LHCN-M2 (cell line): ENCODE results near the gene ALLC. TPM values are rescaled to one million over a fixed set of nuclear protein-coding genes. Genes with fewer than 3 reads are reported as not detected.
"Not testable (repeated sequence)": the region's sequence is repeated elsewhere in the genome, so short reads cannot be mapped to it uniquely, and the experiment has no call there.

Experiments
- DNase-seq: peaks from one replicate; pipeline ENCODE4 v3.0.0-alpha.2; 2012; ENCODE audit warnings: low read depth
- polyA plus RNA-seq: library from polyadenylated mRNA; unstranded; fragments of >200 nt; gene quantifications from one replicate; pipeline ENCODE4 v1.2.1, GENCODE V29; 2012; ENCODE audit warnings: missing spikeins
- total RNA-seq: library from RNA; depleted of rRNA; stranded (reverse); fragments of >200 nt; gene quantifications from 2 replicates; pipeline ENCODE4 v1.2.3, GENCODE V29; 2014; rRNA removed

Gene ALLC
- not detected in 2 replicates for total RNA-seq
- polyA plus RNA-seq: not detected

DNA sequence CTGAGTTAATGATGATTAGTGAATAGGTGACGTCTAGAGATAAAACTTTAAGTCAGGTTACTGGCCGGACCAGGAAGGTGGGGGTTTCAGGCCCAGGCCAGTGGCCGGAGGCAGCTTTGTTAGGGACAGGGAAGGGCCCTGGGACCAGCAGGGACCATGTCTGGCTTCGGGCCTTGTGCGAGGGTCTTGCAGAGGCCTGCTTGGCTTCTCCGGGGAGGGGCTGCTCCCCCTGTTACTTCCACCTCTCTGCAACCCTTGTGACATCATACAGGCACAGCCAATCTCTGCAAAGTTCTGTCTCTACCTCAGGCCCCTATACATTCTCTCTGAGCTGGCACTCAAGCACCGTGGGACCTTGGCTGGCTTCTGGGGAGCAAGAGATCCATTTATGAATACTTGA, at the start of gene ALLC:
Gene ALLC (plus strand): TSS at position 320 of the 400 bp plus-strand sequence. CDS start 12,958 bp downstream, outside the sequence.
- no peak for DNase-seq

- no peak for DNase-seq
Observed at GRCh38 chr2:3608373-3609278, 49.4 kb upstream of the ALLC start.

DNA sequence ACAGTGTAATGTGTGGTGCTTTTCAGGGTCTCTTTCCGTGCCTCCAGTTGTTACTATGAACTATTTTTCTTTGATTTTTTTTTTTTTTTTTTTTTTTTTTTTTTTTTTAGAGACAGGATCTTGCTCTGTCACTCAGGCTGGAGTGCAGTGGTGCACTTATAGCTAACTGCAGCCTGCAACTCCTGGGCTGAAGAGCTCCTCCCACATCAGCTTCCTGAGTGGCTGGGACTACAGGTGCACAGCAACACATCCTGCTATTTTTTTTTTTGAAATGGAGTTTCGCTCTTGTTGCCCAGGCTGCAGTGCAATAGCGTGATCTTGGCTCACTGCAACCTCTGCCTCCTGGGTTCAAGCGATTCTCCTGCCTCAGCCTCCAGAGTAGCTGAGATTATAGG, 48.7 kb upstream of the ALLC start:
- not testable (repeated sequence) for DNase-seq

DNA sequence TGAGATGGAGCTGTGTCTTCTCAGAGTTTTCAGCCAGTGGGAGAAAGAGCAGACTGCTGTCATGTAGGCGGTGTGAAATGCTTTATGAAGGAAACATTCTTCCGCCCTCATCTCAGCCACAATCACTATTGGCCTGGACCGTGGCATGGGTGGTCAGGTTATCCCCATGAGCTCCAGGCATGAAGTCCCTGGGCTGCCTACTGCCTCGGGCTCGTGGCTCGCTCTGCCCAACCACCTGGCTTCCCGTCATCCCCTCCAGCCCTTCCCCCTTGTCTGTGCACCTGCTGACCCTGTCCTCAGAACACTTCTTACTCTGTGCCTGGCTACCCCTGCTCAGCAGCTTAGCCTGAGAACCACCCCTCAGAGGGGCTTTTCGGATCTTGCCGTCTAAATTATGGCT, 47.6 kb upstream of the ALLC start:
- no peak for DNase-seq

DNA sequence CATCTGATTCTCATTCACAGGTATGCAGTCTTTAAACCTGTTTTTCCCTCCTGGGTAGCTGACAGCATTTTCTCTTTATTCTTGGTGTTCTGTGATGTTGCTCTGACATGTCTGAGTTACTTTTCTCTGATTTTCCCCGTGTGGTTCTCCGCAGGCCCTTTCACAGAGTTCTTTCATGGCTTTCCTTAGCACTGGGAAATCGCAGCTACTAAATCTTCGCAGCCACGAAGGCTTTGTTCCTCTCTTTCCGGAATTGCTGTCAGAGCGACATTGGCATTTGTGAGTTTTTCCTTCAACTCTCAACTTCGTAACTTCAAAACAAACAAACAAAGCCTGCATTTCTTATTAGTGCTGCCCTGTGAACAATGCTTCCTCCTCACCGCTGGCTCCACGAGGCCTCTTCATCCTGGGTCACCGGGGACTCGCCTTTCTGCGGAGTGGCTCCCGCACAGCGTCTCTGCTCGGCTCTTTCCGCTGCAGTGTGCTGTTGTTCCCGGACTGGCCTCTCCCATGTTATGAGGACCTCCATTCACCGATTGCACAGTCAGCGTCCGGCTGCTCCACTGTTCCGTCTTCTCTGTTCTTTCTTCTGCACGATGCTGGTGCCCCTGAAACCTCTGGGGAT, 47.0 kb upstream of the ALLC start:
- no peak for DNase-seq

GRCh38 chr2:3611589-3611988, 46.4 kb upstream of the ALLC start:
- no peak for DNase-seq

GRCh38 chr2:3612639-3613523, 45.1 kb upstream of the ALLC start:
- no peak for DNase-seq

DNA sequence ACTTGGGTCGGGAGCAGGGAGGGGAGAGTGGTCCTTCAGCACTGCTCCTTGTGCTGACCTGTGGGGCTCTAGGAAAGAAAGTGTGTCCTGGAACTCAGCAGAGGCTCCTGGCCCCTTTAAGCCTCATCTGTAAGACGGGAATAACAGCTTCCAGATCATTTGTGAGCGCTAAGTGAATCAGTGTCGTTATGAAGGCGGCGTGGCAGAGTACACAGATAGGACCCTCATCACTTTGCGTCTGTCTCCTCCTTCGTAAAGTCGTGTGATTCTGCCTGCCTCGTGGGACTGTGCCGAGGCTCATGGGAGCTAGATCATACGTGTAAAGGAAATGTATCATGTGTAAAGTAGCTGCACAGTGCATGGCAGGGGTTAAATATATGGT, 44.5 kb upstream of the ALLC start:
- DNase-seq: no peak

- DNase-seq: not testable (repeated sequence)
Observed at GRCh38 chr2:3614743-3615142, 43.3 kb upstream of the ALLC start.

- DNase-seq: not testable (repeated sequence)
Observed at GRCh38 chr2:3615541-3616200, 42.3 kb upstream of the ALLC start.

DNA sequence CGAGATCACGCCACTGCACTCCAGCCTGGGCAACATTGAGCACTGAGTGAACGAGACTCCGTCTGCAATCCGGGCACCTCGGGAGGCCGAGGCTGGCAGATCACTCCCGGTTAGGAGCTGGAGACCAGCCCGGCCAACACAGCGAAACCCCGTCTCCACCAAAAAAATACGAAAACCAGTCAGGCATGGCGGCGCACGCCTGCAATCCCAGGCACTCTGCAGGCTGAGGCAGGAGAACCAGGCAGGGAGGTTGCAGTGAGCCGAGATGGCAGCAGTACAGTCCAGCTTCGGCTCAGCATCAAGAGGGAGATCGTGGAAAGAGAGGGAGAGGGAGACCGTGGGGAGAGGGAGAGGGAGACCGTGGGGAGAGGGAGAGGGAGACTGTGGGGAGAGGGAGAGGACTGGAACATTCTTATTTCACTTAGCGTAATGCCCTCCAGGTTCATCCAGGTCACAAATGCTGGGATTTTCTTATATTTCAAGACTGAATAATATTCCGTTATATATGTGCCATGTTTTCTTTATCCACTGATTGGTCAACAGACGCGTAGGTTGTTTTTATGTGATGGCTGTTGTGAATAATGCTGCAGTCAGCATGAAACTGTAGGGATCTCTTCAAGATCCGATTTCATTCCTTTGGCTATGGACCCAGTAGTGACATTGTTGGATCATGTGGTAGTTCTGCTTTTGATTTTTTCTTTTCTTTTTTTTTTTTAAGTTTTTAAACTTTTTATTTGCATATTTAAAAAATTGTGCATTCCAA, 41.4 kb upstream of the ALLC start:
- not testable (repeated sequence) for DNase-seq

DNA sequence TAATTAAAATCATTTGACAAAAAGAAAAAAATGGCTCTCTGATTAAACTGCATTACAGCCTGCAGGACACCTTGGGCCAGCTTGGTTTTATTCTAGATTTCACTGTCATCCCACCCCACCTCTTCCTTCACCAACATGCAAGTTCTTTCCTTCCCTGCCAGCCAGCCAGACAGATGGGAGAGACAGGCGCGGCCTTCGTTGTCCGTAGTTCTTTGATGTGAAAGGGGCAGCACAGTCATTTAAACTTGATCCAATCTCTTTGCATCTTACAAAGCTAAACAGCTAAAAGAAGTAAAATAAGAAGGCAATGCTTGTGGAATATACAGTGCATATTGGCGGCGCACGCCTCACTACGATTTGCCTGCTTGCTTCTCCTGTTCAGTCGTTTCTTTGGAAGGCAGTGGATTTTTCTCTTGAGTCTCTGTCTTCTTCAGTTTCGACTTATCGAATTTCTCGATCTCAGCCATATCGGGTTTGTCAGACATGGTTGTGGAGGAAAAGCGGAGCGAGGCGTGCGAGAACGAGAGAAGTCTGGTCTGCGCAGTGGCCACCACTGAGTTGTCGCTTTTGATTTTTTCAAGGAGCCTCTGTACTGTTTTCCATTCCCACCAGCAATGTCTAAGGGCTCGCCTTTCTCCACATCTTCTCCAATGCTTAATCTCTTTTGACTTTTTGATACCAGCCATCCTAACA, 40.7 kb upstream of the ALLC start:
- no peak for DNase-seq

DNA sequence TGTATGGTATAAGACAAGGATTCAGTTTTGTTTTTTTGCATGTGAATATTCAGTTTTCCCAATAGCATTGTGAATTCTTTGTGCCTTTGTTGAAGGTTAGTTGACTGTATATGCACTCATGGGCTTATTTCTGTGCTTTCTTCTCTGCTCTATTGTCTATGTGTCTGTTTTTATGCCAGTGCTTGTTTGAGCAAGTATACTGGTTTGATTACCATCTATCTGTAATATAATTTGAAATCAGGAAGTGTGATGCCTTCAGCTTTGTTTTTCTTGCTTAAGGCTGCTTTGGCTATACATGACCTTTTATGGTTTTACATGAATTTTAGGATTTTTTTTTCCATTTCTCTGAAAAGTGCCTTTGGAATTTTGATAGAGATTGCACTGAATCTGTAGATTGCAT, 39.6 kb upstream of the ALLC start:
- DNase-seq: no peak

DNA sequence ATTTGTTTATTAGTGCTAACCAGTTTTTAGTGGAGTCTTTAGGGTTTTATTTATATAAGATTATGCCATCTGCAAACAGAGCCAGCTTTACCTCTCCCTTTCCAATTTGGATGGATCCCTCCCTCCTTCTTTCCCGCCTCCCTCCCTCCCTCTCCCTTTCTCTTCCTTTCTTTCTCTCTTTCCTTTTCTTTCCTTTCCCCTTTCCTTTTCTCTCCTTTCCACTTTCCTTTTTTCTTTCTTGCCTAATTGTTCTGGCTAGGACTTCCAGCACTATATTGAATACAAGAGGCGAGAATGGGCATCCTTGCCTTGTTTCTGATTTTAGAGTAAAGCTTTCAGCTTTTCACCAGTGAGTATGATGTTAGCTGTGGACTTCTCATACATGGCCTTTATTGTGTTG, 39.0 kb upstream of the ALLC start:
- no peak for DNase-seq

DNA sequence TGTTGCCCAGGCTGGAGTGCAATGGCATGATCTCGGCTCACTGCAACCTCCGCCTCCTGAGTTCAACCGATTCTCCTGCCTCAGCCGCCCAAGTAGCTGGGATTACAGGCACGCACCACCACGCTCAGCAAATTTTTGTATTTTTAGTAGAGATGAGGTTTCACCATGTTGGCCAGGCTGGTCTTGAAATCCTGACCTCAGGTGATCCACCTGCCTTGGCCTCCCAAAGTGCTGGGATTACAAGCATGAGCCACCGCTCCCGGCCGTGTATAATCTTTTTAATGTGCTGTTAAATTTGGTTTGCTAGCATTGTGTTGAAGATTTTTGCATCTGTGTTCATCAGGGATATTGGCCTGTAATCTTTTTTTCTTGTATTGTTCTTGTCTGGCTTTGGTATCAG, 38.3 kb upstream of the ALLC start:
- not testable (repeated sequence) for DNase-seq

DNA sequence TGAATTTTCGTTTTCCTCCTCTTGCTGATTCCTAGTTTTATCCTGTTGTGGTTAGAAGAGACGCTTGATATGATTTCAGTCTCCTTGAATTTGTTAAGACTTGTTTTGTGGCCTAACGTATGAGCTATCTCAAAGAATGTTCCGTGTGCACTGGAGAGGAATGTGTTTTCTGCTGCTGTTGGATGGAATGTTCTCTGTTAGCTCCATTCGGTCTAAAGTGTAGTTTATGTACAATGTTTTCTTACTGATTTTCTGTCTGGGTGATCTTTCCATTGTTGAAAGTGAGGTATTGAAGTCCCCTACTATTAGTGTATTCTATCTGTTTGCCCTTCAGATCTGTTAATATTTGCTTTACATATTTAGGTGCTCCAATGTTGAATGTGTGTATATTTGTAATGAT, 37.2 kb upstream of the ALLC start:
- peak; percentile 44 for DNase-seq

GRCh38 chr2:3622967-3623366, 35.0 kb upstream of the ALLC start:
- no peak for DNase-seq

GRCh38 chr2:3624059-3624794, 33.8 kb upstream of the ALLC start:
- DNase-seq: no peak

- no peak for DNase-seq
Observed at GRCh38 chr2:3625186-3625585, 32.8 kb upstream of the ALLC start.
